Glomerular visceral epithelial cell (primary cell): ENCODE results near the gene AQP5.

Experiments used
- DNase-seq: peaks from one replicate; pipeline ENCODE4 v3.0.0-alpha.2; 2016; ENCODE audit errors: extremely low spot score

AQP5 gene

GRCh38 chr12:49961111-49961922 is at the start of gene AQP5:
AQP5 (plus strand) TSS chr12:49961872; CDS start chr12:49962018, 146 bp downstream.
- no peak for DNase-seq

GRCh38 chr12:49912345-49913255 is 49.1 kb upstream of the AQP5 start:
- no peak for DNase-seq

GRCh38 chr12:49916129-49916919 is 45.3 kb upstream of the AQP5 start:
- DNase-seq = no peak

- no peak for DNase-seq
These were observed 44.4 kb upstream of the AQP5 start for GRCh38 chr12:49917166-49917787.

- no peak for DNase-seq
These were observed 43.9 kb upstream of the AQP5 start for GRCh38 chr12:49917788-49918173.

- DNase-seq = no peak
These were observed 41.3 kb upstream of the AQP5 start for GRCh38 chr12:49920241-49920914.

- DNase-seq = no peak
These were observed 40.8 kb upstream of the AQP5 start for GRCh38 chr12:49920915-49921286.

GRCh38 chr12:49921299-49921698 is 40.4 kb upstream of the AQP5 start:
- DNase-seq = no peak

- no peak for DNase-seq
These were observed 39.7 kb upstream of the AQP5 start for GRCh38 chr12:49921936-49922335.

- no peak for DNase-seq
These were observed 39.2 kb upstream of the AQP5 start for GRCh38 chr12:49922349-49923034.

- no peak for DNase-seq
These were observed 38.5 kb upstream of the AQP5 start for GRCh38 chr12:49923035-49923644.

GRCh38 chr12:49923880-49924556 is 37.7 kb upstream of the AQP5 start:
- no peak for DNase-seq

GRCh38 chr12:49924628-49925246 is 36.9 kb upstream of the AQP5 start:
- no peak for DNase-seq

GRCh38 chr12:49925433-49926204 is 36.1 kb upstream of the AQP5 start:
- DNase-seq = no peak

GRCh38 chr12:49928471-49928870 is 33.2 kb upstream of the AQP5 start:
- DNase-seq = no peak

- DNase-seq = no peak
These were observed 32.1 kb upstream of the AQP5 start for GRCh38 chr12:49929581-49929980.

- peak; percentile 12 for DNase-seq
These were observed 31.0 kb upstream of the AQP5 start for GRCh38 chr12:49930515-49931288.
